D721Med (cell line): ENCODE measurements around the gene SYNE2.
"Not testable (repeated sequence)": the region's sequence is repeated elsewhere in the genome, so short reads cannot be mapped to it uniquely, and the experiment has no call there.

Experiments
- DNase-seq: peaks from one replicate; pipeline ENCODE4 v3.0.0; 2011; ENCODE audit warnings: low spot score; ENCODE audit not compliant: insufficient read length
- FAIRE-seq: peaks from 2 replicates; lab custom pipeline; 2011; peaks lifted over from hg19 to GRCh38; lab: Jason Lieb, UNC
- TF ChIP-seq, protein P1 (sequence below): IDR thresholded peaks from 2 replicates; pipeline ENCODE4 v1.5.1; 2012; ENCODE audit warnings: mild to moderate bottlenecking, control low read depth; ENCODE audit not compliant: insufficient read depth; ENCODE audit errors: missing control alignments

The SYNE2 gene

DNA sequence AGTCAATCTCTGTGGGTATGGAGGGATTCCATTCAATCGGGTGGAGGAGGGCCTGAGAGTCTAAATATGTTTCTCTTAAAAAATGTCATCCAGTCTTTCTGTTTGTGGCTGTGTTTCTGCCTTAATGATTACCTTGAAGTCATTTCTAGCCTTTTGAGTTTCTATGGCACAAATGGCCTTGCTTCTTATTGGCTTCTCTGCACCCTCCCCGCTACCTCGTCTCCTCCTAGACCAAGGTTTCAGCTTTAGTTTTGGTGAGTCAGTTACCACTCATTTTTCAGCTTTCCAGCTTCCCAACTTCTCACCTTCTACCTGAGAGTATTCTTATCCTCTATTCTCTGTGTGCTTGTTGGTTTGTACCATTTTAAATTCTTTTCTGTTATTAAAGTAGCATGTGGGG lies 159.2 kb downstream of the SYNE2 start:
- FAIRE-seq (no peak), DNase-seq (no peak)
- TF ChIP-seq, protein P1, sequence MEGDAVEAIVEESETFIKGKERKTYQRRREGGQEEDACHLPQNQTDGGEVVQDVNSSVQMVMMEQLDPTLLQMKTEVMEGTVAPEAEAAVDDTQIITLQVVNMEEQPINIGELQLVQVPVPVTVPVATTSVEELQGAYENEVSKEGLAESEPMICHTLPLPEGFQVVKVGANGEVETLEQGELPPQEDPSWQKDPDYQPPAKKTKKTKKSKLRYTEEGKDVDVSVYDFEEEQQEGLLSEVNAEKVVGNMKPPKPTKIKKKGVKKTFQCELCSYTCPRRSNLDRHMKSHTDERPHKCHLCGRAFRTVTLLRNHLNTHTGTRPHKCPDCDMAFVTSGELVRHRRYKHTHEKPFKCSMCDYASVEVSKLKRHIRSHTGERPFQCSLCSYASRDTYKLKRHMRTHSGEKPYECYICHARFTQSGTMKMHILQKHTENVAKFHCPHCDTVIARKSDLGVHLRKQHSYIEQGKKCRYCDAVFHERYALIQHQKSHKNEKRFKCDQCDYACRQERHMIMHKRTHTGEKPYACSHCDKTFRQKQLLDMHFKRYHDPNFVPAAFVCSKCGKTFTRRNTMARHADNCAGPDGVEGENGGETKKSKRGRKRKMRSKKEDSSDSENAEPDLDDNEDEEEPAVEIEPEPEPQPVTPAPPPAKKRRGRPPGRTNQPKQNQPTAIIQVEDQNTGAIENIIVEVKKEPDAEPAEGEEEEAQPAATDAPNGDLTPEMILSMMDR, result no peak

DNA sequence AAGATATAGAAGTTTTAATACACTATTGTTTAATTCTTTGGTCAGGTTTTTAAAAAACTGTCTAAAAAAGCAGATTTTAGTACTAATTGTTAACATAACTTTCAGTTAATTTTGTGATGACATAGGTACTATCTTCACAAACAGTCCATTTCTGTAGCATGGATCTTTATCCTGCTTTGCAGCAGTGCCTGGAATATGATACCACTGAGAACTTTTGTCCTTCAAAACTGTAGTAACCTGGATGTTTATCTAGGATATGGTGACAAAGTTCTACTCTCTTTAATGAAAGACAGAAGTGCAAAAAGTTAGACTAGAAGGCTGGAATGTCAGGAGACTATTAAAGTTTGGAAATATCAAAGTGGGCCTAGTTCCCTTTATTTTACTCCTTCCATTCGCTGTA lies 159.9 kb downstream of the SYNE2 start:
- TF ChIP-seq, protein P1, result no peak
- no peak for FAIRE-seq
- DNase-seq, result no peak

DNA sequence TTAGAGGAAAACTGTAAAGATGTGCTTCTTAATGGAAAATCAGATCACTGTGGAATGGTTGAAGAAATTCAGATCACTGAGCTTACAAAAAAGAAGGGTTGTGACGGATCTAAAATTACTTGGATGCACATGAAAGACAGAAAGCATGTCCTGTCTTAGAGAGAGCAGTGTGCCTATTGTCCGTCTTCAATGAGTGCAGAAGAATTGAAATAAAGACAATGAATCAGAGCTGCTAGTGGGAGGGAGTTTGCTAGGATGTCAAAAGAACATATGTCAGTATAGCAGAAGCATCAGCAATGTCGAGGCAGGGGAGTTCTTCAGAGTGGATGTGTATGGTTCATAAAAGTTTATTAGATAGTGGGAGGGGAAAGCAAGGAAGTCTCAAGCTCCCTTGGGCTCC lies 172.7 kb downstream of the SYNE2 start:
- FAIRE-seq (no peak), DNase-seq (no peak)

DNA sequence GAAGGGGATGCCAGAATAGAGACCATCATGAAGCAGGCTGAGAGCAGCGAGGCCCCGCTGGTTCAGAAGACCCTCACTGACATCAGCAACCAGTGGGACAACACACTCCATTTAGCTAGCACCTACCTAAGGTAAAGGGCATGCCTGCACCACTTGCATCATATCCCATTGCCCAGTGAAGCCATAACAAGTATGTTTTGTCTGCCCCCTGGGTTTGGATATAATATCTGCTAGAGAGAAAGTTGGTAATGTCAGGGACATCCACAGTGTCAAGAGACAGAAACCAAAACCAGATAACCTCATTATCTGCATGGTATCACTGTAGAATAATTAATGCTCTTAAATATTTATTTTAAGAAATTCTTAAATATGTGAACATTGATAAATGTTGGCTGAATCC lies 173.8 kb downstream of the SYNE2 start:
- TF ChIP-seq, protein P1, result no peak
- FAIRE-seq (no peak), DNase-seq (no peak)

More for the DNA sequence above, 172.7 kb downstream of the SYNE2 start:
- TF ChIP-seq, protein P1, result no peak

DNA sequence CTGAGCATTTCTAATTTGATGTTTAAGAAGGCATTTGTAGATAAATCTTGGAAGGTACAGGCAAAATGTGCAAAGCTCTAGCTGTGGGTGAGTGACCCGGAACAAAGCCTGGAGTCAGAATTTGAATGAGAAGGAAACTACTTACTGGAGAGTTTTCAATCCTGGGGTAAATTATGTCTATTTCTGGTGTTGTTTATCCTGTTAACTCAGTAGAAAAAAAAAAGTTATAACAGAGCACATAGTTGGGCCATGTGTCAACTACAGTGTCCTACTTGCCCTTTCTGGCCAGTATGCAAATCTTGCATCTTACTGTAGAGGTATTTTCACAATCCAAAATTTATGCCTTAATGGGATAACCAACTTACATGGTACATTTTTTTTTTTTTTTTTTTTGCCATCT lies 182.3 kb downstream of the SYNE2 start:
- FAIRE-seq (no peak), DNase-seq (no peak)
- TF ChIP-seq, protein P1, result no peak

DNA sequence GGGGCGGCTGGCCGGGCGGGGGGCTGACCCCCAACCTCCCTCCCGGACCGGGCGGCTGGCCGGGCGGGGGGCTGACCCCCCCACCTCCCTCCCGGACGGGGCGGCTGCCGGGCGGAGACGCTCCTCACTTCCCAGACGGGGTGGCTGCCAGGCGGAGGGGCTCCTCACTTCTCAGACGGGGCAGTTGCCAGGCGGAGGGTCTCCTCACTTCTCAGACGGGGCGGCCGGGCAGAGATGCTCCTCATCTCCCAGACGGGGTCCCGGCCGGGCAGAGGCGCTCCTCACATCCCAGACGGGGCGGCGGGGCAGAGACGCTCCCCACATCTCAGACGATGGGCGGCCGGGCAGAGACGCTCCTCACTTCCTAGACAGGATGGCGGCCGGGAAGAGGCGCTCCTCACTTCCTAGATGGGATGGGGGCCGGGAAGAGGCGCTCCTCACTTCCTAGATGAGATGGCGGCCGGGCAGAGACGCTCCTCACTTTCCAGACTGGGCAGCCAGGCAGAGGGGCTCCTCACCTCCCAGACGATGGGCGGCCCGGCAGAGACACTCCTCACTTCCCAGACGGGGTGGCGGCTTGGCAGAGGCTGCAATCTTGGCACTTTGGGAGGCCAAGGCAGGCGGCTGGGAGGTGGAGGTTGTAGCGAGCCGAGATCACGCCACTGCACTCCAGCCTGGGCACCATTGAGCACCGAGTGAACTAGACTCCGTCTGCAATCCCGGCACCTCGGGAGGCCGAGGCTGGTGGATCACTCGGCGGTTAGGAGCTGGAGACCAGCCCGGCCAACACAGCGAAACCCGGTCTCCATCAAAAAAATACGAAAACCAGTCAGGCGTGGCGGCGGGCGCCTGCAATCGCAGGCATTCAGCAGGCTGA lies 185.3 kb downstream of the SYNE2 start:
- FAIRE-seq, result not testable (repeated sequence)

DNA sequence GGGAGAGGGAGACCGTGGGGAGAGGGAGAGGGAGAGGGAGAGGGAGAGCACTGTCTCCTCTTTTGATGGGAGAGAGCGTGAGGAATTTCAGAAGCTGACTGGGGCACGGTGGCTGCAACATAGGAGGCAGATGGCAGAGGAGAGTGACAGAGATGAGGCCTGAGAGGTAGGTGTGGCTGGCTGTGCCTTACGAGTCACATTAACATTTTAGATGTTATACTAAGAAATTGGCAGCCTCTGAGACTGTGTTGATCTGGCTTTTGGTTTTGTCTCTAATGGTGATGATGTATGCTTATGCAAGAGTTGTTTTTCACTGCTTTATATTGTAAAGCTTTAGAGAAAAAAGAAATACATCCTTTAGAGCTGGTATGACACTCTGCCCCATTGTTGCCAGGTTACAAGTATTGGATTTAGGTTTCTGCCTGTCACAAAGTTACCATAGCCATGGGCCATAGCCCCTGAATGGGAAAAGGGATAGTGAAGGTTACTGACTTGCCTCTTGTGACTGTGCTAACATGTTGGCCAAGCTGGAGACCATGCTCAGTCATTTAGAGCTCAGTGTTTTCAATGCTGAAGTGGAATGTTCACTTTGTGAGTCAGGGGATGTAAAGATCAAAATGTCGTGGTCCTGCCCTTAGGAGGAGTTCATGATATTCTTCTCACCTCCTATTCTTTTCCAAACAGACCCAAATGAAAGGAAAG lies 186.2 kb downstream of the SYNE2 start:
- no peak for DNase-seq
- TF ChIP-seq, protein P1, result no peak
- FAIRE-seq, result no peak

More for the DNA sequence above, 185.3 kb downstream of the SYNE2 start:
- DNase-seq, result not testable (repeated sequence)
